Epithelial cell of esophagus (primary cell): ENCODE results near the gene AP2A2.

Experiments
- DNase-seq: peaks from one replicate; pipeline ENCODE4 v3.0.0; 2010; ENCODE audit warnings: low read depth
- H3K4me3 ChIP-seq: 2 replicates; pipeline ENCODE4 v1.5.1; 2011; ENCODE audit warnings: mild to moderate bottlenecking, low read length, control low read depth
- TF ChIP-seq, protein P1 (sequence below): IDR thresholded peaks from 2 replicates; pipeline ENCODE4 v1.5.1; 2011; ENCODE audit warnings: low read depth, mild to moderate bottlenecking, low read length, control low read depth, inconsistent platforms; ENCODE audit not compliant: insufficient read depth; ENCODE audit errors: missing control alignments

The AP2A2 gene

DNA sequence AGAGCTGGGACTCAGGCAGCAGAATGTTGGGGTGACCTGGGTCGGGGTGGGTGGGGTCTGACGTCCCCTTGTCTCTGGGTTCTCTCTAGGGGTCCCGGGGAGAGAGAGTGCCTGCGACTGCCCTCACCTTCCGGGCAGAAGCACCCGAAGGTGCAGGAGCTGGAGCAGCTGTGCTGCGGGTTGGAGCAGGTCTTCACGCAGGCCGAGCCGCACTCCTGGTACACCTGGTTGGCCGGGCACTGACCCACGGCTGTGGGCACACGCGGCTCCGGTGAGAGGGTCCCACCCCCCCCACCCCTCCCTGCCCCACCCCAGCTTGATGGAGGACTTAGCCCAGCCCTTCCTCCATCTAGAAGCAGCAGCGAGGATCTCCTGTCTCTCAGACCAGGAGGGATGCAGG is 104.4 kb downstream of the AP2A2 start:
- TF ChIP-seq, protein P1, sequence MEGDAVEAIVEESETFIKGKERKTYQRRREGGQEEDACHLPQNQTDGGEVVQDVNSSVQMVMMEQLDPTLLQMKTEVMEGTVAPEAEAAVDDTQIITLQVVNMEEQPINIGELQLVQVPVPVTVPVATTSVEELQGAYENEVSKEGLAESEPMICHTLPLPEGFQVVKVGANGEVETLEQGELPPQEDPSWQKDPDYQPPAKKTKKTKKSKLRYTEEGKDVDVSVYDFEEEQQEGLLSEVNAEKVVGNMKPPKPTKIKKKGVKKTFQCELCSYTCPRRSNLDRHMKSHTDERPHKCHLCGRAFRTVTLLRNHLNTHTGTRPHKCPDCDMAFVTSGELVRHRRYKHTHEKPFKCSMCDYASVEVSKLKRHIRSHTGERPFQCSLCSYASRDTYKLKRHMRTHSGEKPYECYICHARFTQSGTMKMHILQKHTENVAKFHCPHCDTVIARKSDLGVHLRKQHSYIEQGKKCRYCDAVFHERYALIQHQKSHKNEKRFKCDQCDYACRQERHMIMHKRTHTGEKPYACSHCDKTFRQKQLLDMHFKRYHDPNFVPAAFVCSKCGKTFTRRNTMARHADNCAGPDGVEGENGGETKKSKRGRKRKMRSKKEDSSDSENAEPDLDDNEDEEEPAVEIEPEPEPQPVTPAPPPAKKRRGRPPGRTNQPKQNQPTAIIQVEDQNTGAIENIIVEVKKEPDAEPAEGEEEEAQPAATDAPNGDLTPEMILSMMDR: no peak
- H3K4me3 ChIP-seq: no peak overlapping the region
- DNase-seq: no peak

DNA sequence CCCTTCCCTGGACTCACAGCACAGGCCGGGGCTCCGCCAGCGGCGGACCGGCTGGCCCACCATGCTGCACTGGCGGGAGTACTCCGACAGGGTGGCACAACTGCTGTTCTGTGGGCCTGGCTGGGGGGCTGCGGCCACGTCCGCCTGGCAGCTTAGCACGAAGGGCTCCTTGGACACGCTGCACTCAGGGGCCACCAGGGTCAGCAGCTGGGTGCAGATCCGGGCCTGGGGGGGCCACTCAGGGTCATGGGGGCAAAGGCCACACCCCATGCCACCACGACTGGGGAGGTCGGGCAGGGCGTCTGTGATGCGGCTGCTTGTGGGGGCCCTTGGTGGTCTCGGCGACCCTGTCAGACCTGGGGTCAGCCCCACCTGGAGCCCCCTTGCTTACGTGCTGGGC is 104.9 kb downstream of the AP2A2 start:
- TF ChIP-seq, protein P1: no peak
- DNase-seq: no peak

GRCh38 chr11:1031121-1031899 is 105.6 kb downstream of the AP2A2 start:
- H3K4me3 ChIP-seq: no peak overlapping the region
- TF ChIP-seq, protein P1: no peak
- DNase-seq: no peak

More for the DNA sequence above, 104.9 kb downstream of the AP2A2 start:
- no peak overlapping the region for H3K4me3 ChIP-seq

DNA sequence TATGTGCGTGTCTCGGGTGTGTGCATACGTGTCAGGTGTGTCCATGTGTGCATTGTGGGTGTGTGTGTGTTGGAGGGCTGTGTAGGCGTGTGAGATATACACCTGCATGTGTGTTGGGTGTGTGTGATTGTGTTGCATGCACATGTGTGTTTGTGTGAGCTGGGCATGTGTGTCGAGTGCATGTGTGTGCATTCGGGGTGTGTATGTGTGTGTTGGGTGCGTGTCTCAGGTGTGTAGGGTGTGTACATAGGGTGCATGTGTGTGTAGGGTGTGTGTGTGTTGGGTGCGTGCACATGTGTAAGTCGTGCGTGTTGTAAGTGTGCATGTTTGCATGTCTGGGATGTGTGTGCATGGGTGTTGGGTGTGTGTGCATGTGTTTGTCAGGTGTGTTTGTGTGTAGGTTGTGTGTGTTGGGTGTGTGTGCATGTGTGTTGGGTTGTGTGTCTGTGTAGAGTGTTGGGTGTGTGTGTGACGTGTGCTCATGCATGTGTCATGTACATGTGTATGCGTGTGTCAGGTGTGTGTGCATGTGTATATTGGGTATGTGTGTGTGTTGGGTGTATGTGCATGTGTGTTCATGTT is 106.7 kb downstream of the AP2A2 start:
- no peak for DNase-seq
- H3K4me3 ChIP-seq: no peak overlapping the region
- TF ChIP-seq, protein P1: no peak

DNA sequence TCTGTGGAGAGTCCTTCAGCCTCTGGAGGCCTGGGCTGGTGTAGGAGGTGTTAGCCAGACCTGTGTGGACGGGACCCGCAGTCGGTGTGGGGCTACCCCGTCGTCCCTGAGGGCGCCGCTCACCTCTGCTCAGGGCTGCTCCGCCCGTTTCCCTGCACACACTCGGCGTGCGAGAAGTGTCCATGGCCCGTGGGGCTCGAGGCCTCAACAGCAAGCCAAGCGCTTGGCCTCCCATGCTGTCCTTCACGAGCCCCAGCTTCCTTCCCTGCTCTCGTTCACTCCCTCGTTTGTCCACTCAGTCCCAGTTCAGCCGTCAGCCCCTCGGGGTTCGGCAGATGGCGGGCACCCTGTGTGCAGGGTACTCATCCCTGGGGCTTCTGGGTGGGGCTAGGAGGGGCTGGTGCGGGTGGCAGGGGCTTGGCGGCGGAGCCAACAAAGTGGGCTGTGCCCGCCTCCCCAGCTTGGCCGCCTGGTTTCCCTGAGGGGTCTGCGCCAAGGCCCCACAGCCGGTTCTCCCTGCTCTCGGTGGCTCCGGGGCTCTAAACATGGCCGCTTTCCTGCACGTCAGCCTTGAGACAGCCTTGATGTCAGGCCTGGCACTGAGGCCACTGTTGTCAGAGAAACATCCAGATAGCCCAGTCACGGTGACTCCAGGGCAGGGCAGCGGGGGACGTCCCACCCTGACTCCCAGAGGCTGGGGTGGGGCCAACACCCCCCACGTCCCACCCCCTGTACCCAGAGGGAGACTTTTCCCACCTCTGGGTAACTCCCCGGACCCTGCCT is 107.5 kb downstream of the AP2A2 start:
- no peak overlapping the region for H3K4me3 ChIP-seq
- DNase-seq: no peak
- TF ChIP-seq, protein P1: no peak

DNA sequence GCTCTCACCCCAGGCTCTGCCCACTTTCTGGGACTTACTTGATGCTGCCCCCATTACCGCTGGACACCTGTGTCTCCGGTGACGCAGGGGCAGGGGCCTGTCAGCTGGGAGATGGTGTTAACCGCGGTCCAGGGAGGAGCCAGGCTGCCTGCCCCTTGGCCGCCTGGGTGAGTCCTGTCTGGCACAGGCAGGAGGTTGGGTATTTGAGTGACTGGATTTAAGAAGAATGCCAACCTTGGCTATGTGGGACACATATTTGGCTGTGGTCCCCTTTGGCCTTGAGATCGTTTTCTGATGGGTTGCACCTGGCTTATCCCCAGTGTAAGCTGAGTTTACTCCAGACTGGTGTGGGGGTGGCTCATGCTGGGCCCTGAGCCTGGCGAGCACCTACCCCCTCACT is 108.3 kb downstream of the AP2A2 start:
- TF ChIP-seq, protein P1: no peak
- DNase-seq: no peak
- H3K4me3 ChIP-seq: no peak overlapping the region
